GM12878 (cell line): ENCODE measurements around the gene SOBP. TPM values are rescaled to one million over a fixed set of nuclear protein-coding genes. Genes with fewer than 3 reads are reported as not detected.

Experiments used
- ATAC-seq: fragments of 200-7000 bp; cut with Tn5 transposase; 3 replicates; pipeline ENCODE4 v1.9.1; 2020; ENCODE audit warnings: mild to moderate bottlenecking, moderate library complexity
- BruUV-seq: library from RNA; stranded (reverse); fragments of 400-500 nt; replicated peaks from 2 replicates; lab custom pipeline; 2021; lab: Mats Ljungman, UMichigan
- CTCF ChIA-PET: fragments of 300-600 bp; sonication (Branson Sonifier 250); formaldehyde crosslinking; extraction: SDS; loops from one replicate; lab custom pipeline; 2021; ENCODE audit warnings: inconsistent platforms; lab: Yijun Ruan, JAX
- POLR2A ChIA-PET: fragments of 350-600 bp; formaldehyde crosslinking; extraction: SDS; loops from one replicate; lab custom pipeline; 2021; ENCODE audit warnings: inconsistent platforms; lab: Charles Lee
- RAD21 ChIA-PET: fragments of 300-600 bp; sonication (Branson Sonifier 250); formaldehyde crosslinking; loops from one replicate; lab custom pipeline; 2023; ENCODE audit warnings: antibody characterized with exemption; ENCODE audit not compliant: unreplicated experiment; lab: Charles Lee
- SMC1A ChIA-PET: fragments of 300-600 bp; sonication (Branson Sonifier 250); formaldehyde crosslinking; loops from one replicate; lab custom pipeline; 2023; ENCODE audit not compliant: unreplicated experiment, uncharacterized antibody; lab: Charles Lee
- DNase-seq: peaks from one replicate; pipeline ENCODE4 v3.0.0-alpha.2; 2011; ENCODE audit warnings: low read depth, low spot score
- FAIRE-seq: peaks from 3 replicates; lab custom pipeline; 2011; peaks lifted over from hg19 to GRCh38; lab: Jason Lieb, UNC
- H2AFZ ChIP-seq: 2 replicates; pipeline ENCODE4 v1.6.0; 2011; ENCODE audit warnings: low read depth, low read length, control low read depth; ENCODE audit not compliant: control insufficient read depth
- H3K27ac ChIP-seq: 2 replicates; pipeline ENCODE4 v1.5.1; 2011; ENCODE audit warnings: control low read depth; ENCODE audit not compliant: control insufficient read depth, insufficient read depth
- H3K27me3 ChIP-seq, 2 experiments: replicated peaks in 1 of 2; 2 replicates each; pipeline versions ENCODE4 v1.6.0 to v1.6.1; 2011; ENCODE audit warnings: low read length in 1 of 2; ENCODE audit not compliant: control insufficient read depth in 2 of 2, insufficient read depth in 2 of 2
- H3K36me3 ChIP-seq, 2 experiments: 2 replicates each; pipeline ENCODE4 v1.5.1; 2011; ENCODE audit warnings: low read length in 1 of 2; ENCODE audit not compliant: control insufficient read depth in 2 of 2, insufficient read depth in 2 of 2
- H3K4me1 ChIP-seq: 2 replicates; pipeline ENCODE4 v1.6.1; 2011; ENCODE audit warnings: mild to moderate bottlenecking, low read length, moderate library complexity, mixed read lengths; ENCODE audit not compliant: control insufficient read depth, insufficient read depth
- H3K4me2 ChIP-seq: 2 replicates; pipeline ENCODE4 v1.6.0; 2011; ENCODE audit warnings: control low read depth; ENCODE audit not compliant: control insufficient read depth, insufficient read depth
- H3K4me3 ChIP-seq: fragments of 200-600 bp; sonication (generic); 2 replicates; pipeline ENCODE4 v1.5.1; 2016
- H3K79me2 ChIP-seq: 2 replicates; pipeline ENCODE4 v1.6.0; 2011; ENCODE audit warnings: low read length; ENCODE audit not compliant: control insufficient read depth, insufficient read depth
- H3K9ac ChIP-seq: 2 replicates; pipeline ENCODE4 v1.8.0; 2011; ENCODE audit warnings: low read length, control low read depth, mixed read lengths; ENCODE audit not compliant: control insufficient read depth, insufficient read depth
- H3K9me3 ChIP-seq: replicated peaks from 3 replicates; pipeline ENCODE4 v1.5.1; 2011; ENCODE audit warnings: mild to moderate bottlenecking, low read length; ENCODE audit not compliant: control insufficient read depth, insufficient read depth
- H4K20me1 ChIP-seq: 2 replicates; pipeline ENCODE4 v1.6.0; 2011; ENCODE audit not compliant: control insufficient read depth, insufficient read depth
- CHD4 ChIP-seq: fragments of 200-600 bp; sonication (generic); IDR thresholded peaks from 2 replicates; pipeline ENCODE4 v1.6.1; 2016; ENCODE audit warnings: mild to moderate bottlenecking
- HDGF ChIP-seq: fragments of 450-650 bp; IDR thresholded peaks from 2 replicates; pipeline ENCODE4 v1.6.1; 2016; ENCODE audit warnings: antibody characterized with exemption
- MXI1 ChIP-seq: fragments of 150-350 bp; IDR thresholded peaks from 2 replicates; pipeline ENCODE4 v1.6.1; 2011; ENCODE audit warnings: low read depth, mild to moderate bottlenecking, inconsistent platforms, low read length, improper control_type of control experiment
- PAX8 ChIP-seq: fragments of 450-650 bp; IDR thresholded peaks from 2 replicates; pipeline ENCODE4 v1.6.1; 2017; ENCODE audit warnings: mild to moderate bottlenecking, moderate library complexity
- RFX5 ChIP-seq: IDR thresholded peaks from 2 replicates; pipeline ENCODE4 v1.6.1; 2011; ENCODE audit warnings: low read depth, low read length, improper control_type of control experiment
- SIN3A ChIP-seq: IDR thresholded peaks from 2 replicates; pipeline ENCODE4 v1.6.1; 2012; ENCODE audit warnings: low read depth, low read length, improper control_type of control experiment
- YY1 ChIP-seq: IDR thresholded peaks from 2 replicates; pipeline ENCODE4 v1.6.1; 2011; ENCODE audit warnings: low read depth, mild to moderate bottlenecking, low read length
- ZNF24 ChIP-seq: fragments of 450-650 bp; IDR thresholded peaks from 2 replicates; pipeline ENCODE4 v1.6.1; 2017; ENCODE audit warnings: antibody characterized with exemption, mild to moderate bottlenecking
- WGBS: methylation state at CpG from one replicate; pipeline ENCODE4 v1.1.6; 2016; ENCODE audit warnings: low lambda C conversion rate; ENCODE audit not compliant: insufficient replicate concordance, insufficient coverage; ENCODE audit errors: missing lambda C conversion rate; 5-methylcytosine and 5-hydroxymethylcytosine counted together
- in situ Hi-C: fragments of 300-500 bp; cut with MboI; formaldehyde crosslinking; loops from 9 replicates; pipeline ENCODE4 v1.14.3; 2018; ENCODE audit warnings: mixed read lengths
- intact Hi-C: fragments of 100-400 bp; cut with micrococcal nuclease; formaldehyde crosslinking; loops from one replicate; pipeline ENCODE4 v1.14.2; 2022; ENCODE audit not compliant: unreplicated experiment
- polyA plus RNA-seq, 11 experiments: library from polyadenylated mRNA; depleted of rRNA in 4 of 11; unstranded in 6 of 11; stranded (reverse) in 5 of 11; fragments of >200 nt; fragmentation: Nextera tagmentation in 4 of 11; fragmentation: Illumina TruSeq in 1 of 11; extraction: Ambion mirVana in 4 of 11; extraction: Trizol in 1 of 11; gene quantifications; 1 replicate in 1 of 11; 2 replicates in 10 of 11; pipeline versions ENCODE4 v1.2.1 to v1.2.3, GENCODE V29; 2011 to 2016; ENCODE audit warnings: inconsistent platforms in 2 of 11, missing spikeins in 2 of 11, low read depth in 1 of 11
- total RNA-seq, 4 experiments: library from RNA; depleted of rRNA in 3 of 4; stranded (reverse); fragments of >200 nt in 3 of 4; fragmentation: Illumina TruSeq in 1 of 4; extraction: Trizol in 1 of 4; gene quantifications; 2 replicates each; pipeline versions ENCODE4 v1.2.1 to v1.2.3, GENCODE V29; 2013 to 2021
- TF ChIP-seq, protein P1 (sequence below): fragments of 450-650 bp; formaldehyde crosslinking; IDR thresholded peaks from 2 replicates; pipeline ENCODE4 v1.4.0; 2020; ENCODE audit warnings: mild to moderate bottlenecking, moderate library complexity
- TF ChIP-seq, protein P2 (sequence below): fragments of 450-650 bp; IDR thresholded peaks from 2 replicates; pipeline ENCODE4 v1.6.1; 2017; ENCODE audit warnings: borderline replicate concordance

The SOBP gene
- total and polyA plus RNA-seq, 10 of the 15 experiments (the other 5 are each of a cell fraction or from before 2014, with no cell fraction given) = 0.49 to 1.9 (median 0.78) TPM

DNA sequence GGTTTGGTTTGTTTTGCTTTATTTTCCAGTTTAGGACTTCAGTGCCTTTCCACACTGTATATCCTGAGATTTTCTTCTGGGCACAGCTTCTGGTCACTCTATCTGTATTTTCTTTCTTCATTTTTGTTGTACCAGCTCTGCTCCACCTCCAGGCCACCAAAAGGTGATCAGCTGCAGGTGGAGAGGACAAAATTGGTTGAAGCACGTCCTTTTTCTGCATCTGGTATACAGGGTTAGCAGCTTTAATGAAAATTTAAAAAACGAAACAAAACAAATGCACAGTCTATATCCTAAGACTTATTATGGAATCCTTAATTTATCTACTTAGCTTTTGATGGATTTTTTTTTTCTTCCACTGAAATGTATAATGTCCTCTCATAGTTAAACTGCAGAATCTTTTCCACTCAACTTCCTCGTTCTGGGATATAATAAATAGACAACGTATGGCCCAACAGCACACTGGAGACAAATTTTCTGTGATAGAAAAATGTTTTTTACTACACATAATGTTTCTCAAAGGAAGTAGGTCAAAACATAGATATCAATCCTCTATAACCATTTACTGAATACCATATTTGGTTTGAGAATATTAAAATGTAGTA lies 10.7 kb upstream of the SOBP start:
- H3K9ac ChIP-seq = no peak overlapping the region
- no peak for TF ChIP-seq PAX8
- TF ChIP-seq, protein P1, sequence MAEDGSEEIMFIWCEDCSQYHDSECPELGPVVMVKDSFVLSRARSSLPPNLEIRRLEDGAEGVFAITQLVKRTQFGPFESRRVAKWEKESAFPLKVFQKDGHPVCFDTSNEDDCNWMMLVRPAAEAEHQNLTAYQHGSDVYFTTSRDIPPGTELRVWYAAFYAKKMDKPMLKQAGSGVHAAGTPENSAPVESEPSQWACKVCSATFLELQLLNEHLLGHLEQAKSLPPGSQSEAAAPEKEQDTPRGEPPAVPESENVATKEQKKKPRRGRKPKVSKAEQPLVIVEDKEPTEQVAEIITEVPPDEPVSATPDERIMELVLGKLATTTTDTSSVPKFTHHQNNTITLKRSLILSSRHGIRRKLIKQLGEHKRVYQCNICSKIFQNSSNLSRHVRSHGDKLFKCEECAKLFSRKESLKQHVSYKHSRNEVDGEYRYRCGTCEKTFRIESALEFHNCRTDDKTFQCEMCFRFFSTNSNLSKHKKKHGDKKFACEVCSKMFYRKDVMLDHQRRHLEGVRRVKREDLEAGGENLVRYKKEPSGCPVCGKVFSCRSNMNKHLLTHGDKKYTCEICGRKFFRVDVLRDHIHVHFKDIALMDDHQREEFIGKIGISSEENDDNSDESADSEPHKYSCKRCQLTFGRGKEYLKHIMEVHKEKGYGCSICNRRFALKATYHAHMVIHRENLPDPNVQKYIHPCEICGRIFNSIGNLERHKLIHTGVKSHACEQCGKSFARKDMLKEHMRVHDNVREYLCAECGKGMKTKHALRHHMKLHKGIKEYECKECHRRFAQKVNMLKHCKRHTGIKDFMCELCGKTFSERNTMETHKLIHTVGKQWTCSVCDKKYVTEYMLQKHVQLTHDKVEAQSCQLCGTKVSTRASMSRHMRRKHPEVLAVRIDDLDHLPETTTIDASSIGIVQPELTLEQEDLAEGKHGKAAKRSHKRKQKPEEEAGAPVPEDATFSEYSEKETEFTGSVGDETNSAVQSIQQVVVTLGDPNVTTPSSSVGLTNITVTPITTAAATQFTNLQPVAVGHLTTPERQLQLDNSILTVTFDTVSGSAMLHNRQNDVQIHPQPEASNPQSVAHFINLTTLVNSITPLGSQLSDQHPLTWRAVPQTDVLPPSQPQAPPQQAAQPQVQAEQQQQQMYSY (CRISPR knock-in tag) = no peak
- no peak for TF ChIP-seq RFX5
- TF ChIP-seq MXI1 = no peak
- no peak for TF ChIP-seq HDGF
- TF ChIP-seq CHD4 = no peak
- no peak for TF ChIP-seq SIN3A
- TF ChIP-seq ZNF24 = no peak
- no peak for TF ChIP-seq YY1
- TF ChIP-seq, protein P2, sequence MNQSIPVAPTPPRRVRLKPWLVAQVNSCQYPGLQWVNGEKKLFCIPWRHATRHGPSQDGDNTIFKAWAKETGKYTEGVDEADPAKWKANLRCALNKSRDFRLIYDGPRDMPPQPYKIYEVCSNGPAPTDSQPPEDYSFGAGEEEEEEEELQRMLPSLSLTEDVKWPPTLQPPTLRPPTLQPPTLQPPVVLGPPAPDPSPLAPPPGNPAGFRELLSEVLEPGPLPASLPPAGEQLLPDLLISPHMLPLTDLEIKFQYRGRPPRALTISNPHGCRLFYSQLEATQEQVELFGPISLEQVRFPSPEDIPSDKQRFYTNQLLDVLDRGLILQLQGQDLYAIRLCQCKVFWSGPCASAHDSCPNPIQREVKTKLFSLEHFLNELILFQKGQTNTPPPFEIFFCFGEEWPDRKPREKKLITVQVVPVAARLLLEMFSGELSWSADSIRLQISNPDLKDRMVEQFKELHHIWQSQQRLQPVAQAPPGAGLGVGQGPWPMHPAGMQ = no peak
- H3K4me3 ChIP-seq = no peak overlapping the region
- RAD21 ChIA-PET = interaction anchor here (0.7 kb wide), 1 partner anchor 25 kb away, joined by 3 read pairs; no protein-coding TSS in a partner anchor
- H3K27me3 ChIP-seq = 0 out of 4 replicates have a peak, but pooled peaks cover 0 to 3% of the 10 kb centered on the region in 2 experiments
- FAIRE-seq = no peak
- in situ Hi-C loops = no loop called here
- no peaks in the 10 kb centered on the region for H3K36me3 ChIP-seq
- no peak for ATAC-seq
- H3K4me2 ChIP-seq = no peak overlapping the region
- H3K79me2 ChIP-seq = no peaks in the 10 kb centered on the region
- CTCF ChIA-PET = no interaction called here
- H4K20me1 ChIP-seq = no peaks in the 10 kb centered on the region
- POLR2A ChIA-PET = no interaction called here
- H2AFZ ChIP-seq = no peak overlapping the region
- no TSS peak for BruUV-seq
- no peak overlapping the region for H3K27ac ChIP-seq
- DNase-seq = no peak
- H3K4me1 ChIP-seq = no peaks in the 10 kb centered on the region
- 20% methylated on average over 4 of the region's 4 CpGs for WGBS
- SMC1A ChIA-PET = no interaction called here
- H3K9me3 ChIP-seq = no peaks in the 10 kb centered on the region
- intact Hi-C loops = no loop called here
